PC-3 (cell line): ENCODE results near the gene HTR1A.

ENCODE experiments used
- EZH2 ChIP-seq: fragments of 300-600 bp; sonication (generic); IDR thresholded peaks from one replicate; pipeline ENCODE4 v1.6.1; 2017; ENCODE audit warnings: antibody characterized with exemption, mild to moderate bottlenecking, low read length; ENCODE audit not compliant: unreplicated experiment
- EZH2phosphoT487 ChIP-seq: fragments of 300-600 bp; sonication (generic); IDR thresholded peaks from 2 replicates; pipeline ENCODE4 v1.6.1; 2018; ENCODE audit warnings: mild to moderate bottlenecking, antibody characterized with exemption, low read length, borderline replicate concordance
- TF ChIP-seq, protein P1 (sequence below): fragments of 300-600 bp; sonication (generic); conservative IDR thresholded peaks from 2 replicates; pipeline ENCODE4 v1.5.1; 2017; ENCODE audit warnings: antibody characterized with exemption, low read depth, mild to moderate bottlenecking, low read length

DNA sequence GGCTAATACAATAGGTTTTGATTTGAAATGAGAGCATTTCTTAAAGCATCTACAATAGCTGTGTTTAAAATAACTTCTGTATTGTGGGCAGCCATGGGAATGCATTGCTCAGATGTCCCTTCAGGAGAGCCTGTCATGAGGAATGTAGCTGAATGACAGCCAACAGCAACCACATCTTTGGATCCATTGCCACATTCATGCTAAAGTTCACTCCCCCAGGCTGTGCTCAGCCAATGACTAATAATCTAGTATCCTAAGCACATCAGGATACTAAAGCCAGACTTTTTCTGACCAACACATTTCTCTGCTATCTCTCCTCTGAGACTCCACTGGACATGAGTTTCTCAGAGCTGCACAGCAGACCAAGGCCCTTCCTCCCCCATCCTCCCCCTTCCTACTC lies 45.5 kb downstream of the HTR1A start:
- TF ChIP-seq, protein P1, sequence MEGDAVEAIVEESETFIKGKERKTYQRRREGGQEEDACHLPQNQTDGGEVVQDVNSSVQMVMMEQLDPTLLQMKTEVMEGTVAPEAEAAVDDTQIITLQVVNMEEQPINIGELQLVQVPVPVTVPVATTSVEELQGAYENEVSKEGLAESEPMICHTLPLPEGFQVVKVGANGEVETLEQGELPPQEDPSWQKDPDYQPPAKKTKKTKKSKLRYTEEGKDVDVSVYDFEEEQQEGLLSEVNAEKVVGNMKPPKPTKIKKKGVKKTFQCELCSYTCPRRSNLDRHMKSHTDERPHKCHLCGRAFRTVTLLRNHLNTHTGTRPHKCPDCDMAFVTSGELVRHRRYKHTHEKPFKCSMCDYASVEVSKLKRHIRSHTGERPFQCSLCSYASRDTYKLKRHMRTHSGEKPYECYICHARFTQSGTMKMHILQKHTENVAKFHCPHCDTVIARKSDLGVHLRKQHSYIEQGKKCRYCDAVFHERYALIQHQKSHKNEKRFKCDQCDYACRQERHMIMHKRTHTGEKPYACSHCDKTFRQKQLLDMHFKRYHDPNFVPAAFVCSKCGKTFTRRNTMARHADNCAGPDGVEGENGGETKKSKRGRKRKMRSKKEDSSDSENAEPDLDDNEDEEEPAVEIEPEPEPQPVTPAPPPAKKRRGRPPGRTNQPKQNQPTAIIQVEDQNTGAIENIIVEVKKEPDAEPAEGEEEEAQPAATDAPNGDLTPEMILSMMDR, result no peak
- TF ChIP-seq EZH2 (no peak), EZH2phosphoT487 (no peak)
